HG03469 (cell line): ENCODE measurements around the gene C2orf74.

ENCODE experiments used
- ATAC-seq: cut with Tn5 transposase; IDR thresholded peaks from one replicate; pipeline ENCODE4 v1.9.1; 2021; ENCODE audit warnings: mild to moderate bottlenecking, moderate library complexity, moderate number of reproducible peaks; ENCODE audit not compliant: unreplicated experiment

The C2orf74 gene

GRCh38 chr2:61210332-61210981, 48.5 kb downstream of the C2orf74 start:
- no peak for ATAC-seq

DNA sequence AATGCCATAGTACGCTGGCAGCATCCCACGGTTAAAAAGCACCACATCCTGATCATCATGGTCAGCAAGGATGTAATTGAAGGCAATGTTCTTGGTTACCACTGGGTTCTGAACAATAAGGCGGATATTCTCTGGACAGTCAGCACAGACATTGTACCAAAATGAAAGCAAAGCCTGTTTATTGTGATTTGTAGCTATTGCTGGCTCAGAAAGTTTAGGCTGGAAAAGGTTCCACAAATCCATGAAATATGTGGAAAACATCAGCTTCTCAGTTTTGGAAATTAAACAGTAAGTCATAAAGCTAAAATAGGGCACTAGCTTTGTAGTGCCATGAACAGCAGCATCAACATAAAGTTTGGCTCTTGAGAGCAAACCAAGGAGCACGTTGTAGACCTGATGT, 52.2 kb downstream of the C2orf74 start:
- no peak for ATAC-seq
